ENCODE results near the gene ZNF599.

DNA sequence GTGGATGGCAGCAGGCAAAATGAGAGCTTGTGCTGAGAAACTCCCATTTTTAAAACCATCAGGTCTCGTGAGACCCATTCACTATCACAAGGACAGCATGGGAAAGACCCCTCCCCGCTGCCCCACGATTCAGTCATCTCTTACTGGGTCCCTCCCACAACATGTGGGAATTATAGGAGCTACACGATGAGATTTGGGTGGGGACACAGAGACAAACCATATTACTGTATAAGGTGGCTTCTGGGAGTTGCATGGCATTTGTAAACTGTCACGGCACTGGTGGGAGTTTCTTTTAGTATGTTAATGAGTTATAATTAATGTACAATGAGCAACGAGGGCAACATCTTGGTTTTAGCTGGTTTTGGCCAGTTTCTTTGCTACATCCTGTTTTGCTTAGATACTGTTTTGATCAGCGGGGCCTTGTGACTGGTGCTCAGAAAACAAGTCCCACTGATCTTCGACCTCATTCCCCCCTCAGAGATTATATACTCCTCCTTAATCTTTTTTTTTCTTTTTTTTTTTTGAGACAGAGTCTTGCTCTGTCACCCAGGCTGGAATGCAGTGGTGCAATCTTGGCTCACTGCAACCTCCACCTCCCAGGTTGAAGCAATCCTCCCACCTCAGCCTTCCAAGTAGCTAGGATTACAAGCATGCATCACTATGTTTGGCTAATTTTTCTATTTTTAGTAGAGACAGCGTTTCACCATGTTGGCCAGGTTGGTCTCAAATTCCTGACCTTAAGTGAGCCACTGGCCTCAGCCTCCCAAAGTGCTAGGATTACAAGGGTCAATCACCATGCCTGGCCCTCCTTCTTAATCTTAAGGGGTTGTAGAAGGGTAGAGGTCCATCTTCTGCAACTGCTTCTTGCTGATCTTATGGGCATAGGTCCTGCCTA, 21.3 kb upstream of the ZNF599 start:
- TF ChIP-seq GATA2 (IDR thresholded peaks at IDR 0.05; ENCODE audit: low read depth, low read length): no peak
- no peak for TF ChIP-seq GATA3 (IDR thresholded peaks at IDR 0.05; ENCODE audit: low read depth, low read length)

Data from SH-SY5Y (cell line).